ENCODE measurements around the gene SCUBE3.
A peak's percentile ranks its signal among the peaks of the same experiment; 100 is the strongest.

The SCUBE3 gene

GRCh38 chr6:35273822-35274559 lies 60.2 kb downstream of the SCUBE3 start:
- H3K27me3 Mint-ChIP-seq: no peaks in the 10 kb centered on the region
- H3K9me3 Mint-ChIP-seq: no peaks in the 10 kb centered on the region
- no peak overlapping the region for H3K27ac Mint-ChIP-seq
- H3K4me3 Mint-ChIP-seq: no peak overlapping the region
- no peak for DNase-seq
- H3K4me1 Mint-ChIP-seq (ENCODE audit: low read depth): peaks cover 22% of the 10 kb centered on the region
- H3K36me3 Mint-ChIP-seq (ENCODE audit: low read depth): peaks cover 24% of the 10 kb centered on the region

- no peak for DNase-seq
- peaks cover 22% of the 10 kb centered on the region for H3K4me1 Mint-ChIP-seq (ENCODE audit: low read depth)
- peaks cover 17% of the 10 kb centered on the region for H3K36me3 Mint-ChIP-seq (ENCODE audit: low read depth)
- no peaks in the 10 kb centered on the region for H3K9me3 Mint-ChIP-seq
- H3K4me3 Mint-ChIP-seq: no peak overlapping the region
- H3K27me3 Mint-ChIP-seq: no peaks in the 10 kb centered on the region
- no peak overlapping the region for H3K27ac Mint-ChIP-seq
Observed at GRCh38 chr6:35275744-35276260, 62.0 kb downstream of the SCUBE3 start.

- DNase-seq: no peak
Observed at GRCh38 chr6:35278708-35279107, 65.0 kb downstream of the SCUBE3 start.

GRCh38 chr6:35280903-35281302 lies 67.1 kb downstream of the SCUBE3 start:
- Mint-ChIP-seq H3K27me3 (no peaks in the 10 kb centered on the region), H3K9me3 (no peaks in the 10 kb centered on the region), H3K36me3 (ENCODE audit: low read depth) (peaks cover 47% of the 10 kb centered on the region), H3K4me1 (ENCODE audit: low read depth) (peaks cover 4% of the 10 kb centered on the region), H3K4me3 (no peak overlapping the region), H3K27ac (peak overlapping the region; percentile 16)
- DNase-seq: no peak

More at GRCh38 chr6:35278708-35279107, 65.0 kb downstream of the SCUBE3 start:
- Mint-ChIP-seq H3K9me3 (no peaks in the 10 kb centered on the region), H3K27ac (no peak overlapping the region), H3K36me3 (ENCODE audit: low read depth) (peaks cover 35% of the 10 kb centered on the region), H3K4me1 (ENCODE audit: low read depth) (peaks cover 18% of the 10 kb centered on the region), H3K4me3 (no peak overlapping the region), H3K27me3 (no peaks in the 10 kb centered on the region)

GRCh38 chr6:35282472-35282871 lies 68.7 kb downstream of the SCUBE3 start:
- Mint-ChIP-seq H3K4me3 (no peak overlapping the region), H3K27ac (no peak overlapping the region), H3K27me3 (no peaks in the 10 kb centered on the region), H3K9me3 (no peaks in the 10 kb centered on the region), H3K4me1 (ENCODE audit: low read depth) (peaks cover 2% of the 10 kb centered on the region), H3K36me3 (ENCODE audit: low read depth) (peaks cover 62% of the 10 kb centered on the region)
- DNase-seq: no peak

GRCh38 chr6:35283361-35283760 lies 69.6 kb downstream of the SCUBE3 start:
- no peak for DNase-seq
- peak overlapping the region; percentile 50 for H3K27ac Mint-ChIP-seq
- H3K36me3 Mint-ChIP-seq (ENCODE audit: low read depth): peaks cover 70% of the 10 kb centered on the region
- no peaks in the 10 kb centered on the region for H3K27me3 Mint-ChIP-seq
- H3K9me3 Mint-ChIP-seq: no peaks in the 10 kb centered on the region
- H3K4me1 Mint-ChIP-seq (ENCODE audit: low read depth): peaks cover under 1% of the 10 kb centered on the region
- H3K4me3 Mint-ChIP-seq: no peak overlapping the region

GRCh38 chr6:35287671-35288396 lies 74.1 kb downstream of the SCUBE3 start:
- Mint-ChIP-seq H3K4me3 (no peak overlapping the region), H3K36me3 (ENCODE audit: low read depth) (peaks cover 91% of the 10 kb centered on the region), H3K27me3 (no peaks in the 10 kb centered on the region), H3K4me1 (ENCODE audit: low read depth) (no peaks in the 10 kb centered on the region), H3K27ac (no peak overlapping the region), H3K9me3 (no peaks in the 10 kb centered on the region)
- no peak for DNase-seq

GRCh38 chr6:35288834-35289233 lies 75.1 kb downstream of the SCUBE3 start:
- peaks cover 89% of the 10 kb centered on the region for H3K36me3 Mint-ChIP-seq (ENCODE audit: low read depth)
- peak overlapping the region; percentile 35 for H3K27ac Mint-ChIP-seq
- no peaks in the 10 kb centered on the region for H3K4me1 Mint-ChIP-seq (ENCODE audit: low read depth)
- no peak overlapping the region for H3K4me3 Mint-ChIP-seq
- no peak for DNase-seq
- H3K27me3 Mint-ChIP-seq: no peaks in the 10 kb centered on the region
- H3K9me3 Mint-ChIP-seq: no peaks in the 10 kb centered on the region

- Mint-ChIP-seq H3K4me3 (no peak overlapping the region), H3K4me1 (ENCODE audit: low read depth) (no peaks in the 10 kb centered on the region), H3K27ac (no peak overlapping the region), H3K36me3 (ENCODE audit: low read depth) (peaks cover 93% of the 10 kb centered on the region), H3K27me3 (no peaks in the 10 kb centered on the region), H3K9me3 (no peaks in the 10 kb centered on the region)
- no peak for DNase-seq
Observed at GRCh38 chr6:35291491-35291890, 77.7 kb downstream of the SCUBE3 start.

GRCh38 chr6:35292494-35292893 lies 78.7 kb downstream of the SCUBE3 start:
- no peaks in the 10 kb centered on the region for H3K9me3 Mint-ChIP-seq
- H3K4me1 Mint-ChIP-seq (ENCODE audit: low read depth): peaks cover 6% of the 10 kb centered on the region
- no peak overlapping the region for H3K27ac Mint-ChIP-seq
- peaks cover 86% of the 10 kb centered on the region for H3K36me3 Mint-ChIP-seq (ENCODE audit: low read depth)
- DNase-seq: no peak
- no peak overlapping the region for H3K4me3 Mint-ChIP-seq
- no peaks in the 10 kb centered on the region for H3K27me3 Mint-ChIP-seq

- no peak for DNase-seq
- peaks cover 8% of the 10 kb centered on the region for H3K4me1 Mint-ChIP-seq (ENCODE audit: low read depth)
- no peak overlapping the region for H3K4me3 Mint-ChIP-seq
- peaks cover 81% of the 10 kb centered on the region for H3K36me3 Mint-ChIP-seq (ENCODE audit: low read depth)
- H3K27me3 Mint-ChIP-seq: no peaks in the 10 kb centered on the region
- no peak overlapping the region for H3K27ac Mint-ChIP-seq
- H3K9me3 Mint-ChIP-seq: no peaks in the 10 kb centered on the region
Observed at GRCh38 chr6:35293681-35294080, 79.9 kb downstream of the SCUBE3 start.

GRCh38 chr6:35294308-35294945 lies 80.7 kb downstream of the SCUBE3 start:
- Mint-ChIP-seq H3K9me3 (no peaks in the 10 kb centered on the region), H3K4me1 (ENCODE audit: low read depth) (peaks cover 15% of the 10 kb centered on the region), H3K4me3 (no peak overlapping the region), H3K27ac (peak overlapping the region; percentile 12), H3K36me3 (ENCODE audit: low read depth) (peaks cover 78% of the 10 kb centered on the region), H3K27me3 (no peaks in the 10 kb centered on the region)
- peak; percentile 64 for DNase-seq

- peaks cover 80% of the 10 kb centered on the region for H3K36me3 Mint-ChIP-seq (ENCODE audit: low read depth)
Observed at GRCh38 chr6:35295036-35295435, 81.3 kb downstream of the SCUBE3 start.

GRCh38 chr6:35295521-35296315 lies 82.0 kb downstream of the SCUBE3 start:
- Mint-ChIP-seq H3K4me3 (no peak overlapping the region), H3K4me1 (ENCODE audit: low read depth) (peaks cover 28% of the 10 kb centered on the region), H3K9me3 (no peaks in the 10 kb centered on the region), H3K27ac (no peak overlapping the region), H3K27me3 (no peaks in the 10 kb centered on the region), H3K36me3 (ENCODE audit: low read depth) (peaks cover 80% of the 10 kb centered on the region)
- no peak for DNase-seq

More at GRCh38 chr6:35295036-35295435, 81.3 kb downstream of the SCUBE3 start:
- DNase-seq: no peak
- Mint-ChIP-seq H3K9me3 (no peaks in the 10 kb centered on the region), H3K4me1 (ENCODE audit: low read depth) (peaks cover 21% of the 10 kb centered on the region), H3K27me3 (no peaks in the 10 kb centered on the region), H3K4me3 (no peak overlapping the region), H3K27ac (no peak overlapping the region)

Measured in activated T-cell treated with anti-CD3 and anti-CD28 coated beads, Interleukin-2, amount 50 U/mL, for 24 hours (primary cell).